ENCODE measurements around the gene ZNF587B.
"Not testable (repeated sequence)": the region's sequence is repeated elsewhere in the genome, so short reads cannot be mapped to it uniquely, and the experiment has no call there.

DNA sequence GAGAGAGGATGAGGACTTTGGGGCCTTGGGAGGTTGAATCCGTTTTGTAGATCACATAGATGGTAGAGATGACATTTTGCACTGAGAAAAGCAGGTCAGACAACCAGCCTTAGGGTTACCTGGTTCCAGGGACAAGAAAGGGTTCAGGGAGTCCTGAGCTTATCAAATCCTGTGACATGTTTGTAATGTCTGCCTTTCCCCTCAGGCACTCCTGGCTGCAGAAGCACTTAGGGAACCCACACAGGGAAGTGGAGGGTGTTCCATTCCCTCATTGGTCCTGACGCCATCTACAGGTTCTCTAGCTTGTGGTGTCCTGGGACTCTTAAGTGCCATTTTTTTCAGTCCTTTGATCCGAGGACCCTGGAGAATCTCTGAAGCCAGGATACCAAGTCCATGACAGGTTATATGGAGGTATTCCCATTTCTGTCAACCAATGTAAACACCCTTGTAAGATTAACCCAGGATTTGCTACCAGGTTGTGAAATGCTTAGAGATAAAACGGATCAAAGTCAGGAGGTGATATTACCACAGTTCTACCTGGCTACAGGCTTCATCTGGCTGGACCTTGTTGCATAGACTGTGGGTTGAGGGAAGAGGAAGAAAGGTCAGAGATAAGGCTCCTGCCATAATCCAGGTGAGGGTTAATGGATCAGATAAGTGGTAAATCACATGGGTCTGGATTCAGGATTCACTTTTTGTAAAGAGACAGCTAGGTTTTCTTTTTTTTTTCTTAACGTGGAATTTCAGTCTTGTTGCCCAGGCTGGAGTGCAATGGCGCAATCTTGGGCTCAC, 21.9 kb downstream of the ZNF587B start:
- TF ChIP-seq, protein P1, sequence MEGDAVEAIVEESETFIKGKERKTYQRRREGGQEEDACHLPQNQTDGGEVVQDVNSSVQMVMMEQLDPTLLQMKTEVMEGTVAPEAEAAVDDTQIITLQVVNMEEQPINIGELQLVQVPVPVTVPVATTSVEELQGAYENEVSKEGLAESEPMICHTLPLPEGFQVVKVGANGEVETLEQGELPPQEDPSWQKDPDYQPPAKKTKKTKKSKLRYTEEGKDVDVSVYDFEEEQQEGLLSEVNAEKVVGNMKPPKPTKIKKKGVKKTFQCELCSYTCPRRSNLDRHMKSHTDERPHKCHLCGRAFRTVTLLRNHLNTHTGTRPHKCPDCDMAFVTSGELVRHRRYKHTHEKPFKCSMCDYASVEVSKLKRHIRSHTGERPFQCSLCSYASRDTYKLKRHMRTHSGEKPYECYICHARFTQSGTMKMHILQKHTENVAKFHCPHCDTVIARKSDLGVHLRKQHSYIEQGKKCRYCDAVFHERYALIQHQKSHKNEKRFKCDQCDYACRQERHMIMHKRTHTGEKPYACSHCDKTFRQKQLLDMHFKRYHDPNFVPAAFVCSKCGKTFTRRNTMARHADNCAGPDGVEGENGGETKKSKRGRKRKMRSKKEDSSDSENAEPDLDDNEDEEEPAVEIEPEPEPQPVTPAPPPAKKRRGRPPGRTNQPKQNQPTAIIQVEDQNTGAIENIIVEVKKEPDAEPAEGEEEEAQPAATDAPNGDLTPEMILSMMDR (IDR thresholded peaks at IDR 0.05), result not testable (repeated sequence)
- not testable (repeated sequence) for TF ChIP-seq EP300 (IDR thresholded peaks at IDR 0.05)

All from esophagus muscularis mucosa (tissue), 3 donors.